Measurements from ENCODE around the gene IFT52.

Gene IFT52

DNA sequence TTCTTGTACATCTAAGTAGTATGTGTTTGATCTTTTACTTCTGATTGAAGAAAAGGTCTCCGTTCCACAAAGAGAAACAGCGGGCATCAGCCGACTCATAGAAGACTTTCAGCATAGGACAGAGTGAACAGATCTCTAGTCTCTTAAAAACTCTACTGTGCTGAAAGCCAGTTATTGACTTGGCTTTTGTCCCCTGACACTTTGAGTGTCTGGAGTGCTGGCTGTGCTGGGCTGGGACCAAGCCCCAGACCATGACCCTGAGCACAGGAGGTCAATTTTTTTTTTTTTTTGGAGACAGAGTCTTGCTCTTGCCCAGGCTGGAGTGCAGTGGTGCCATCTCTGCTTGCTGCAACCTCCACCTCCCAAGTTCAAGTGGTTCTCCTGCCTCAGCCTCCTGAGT is 104.0 kb downstream of the IFT52 start:
- no peak for DNase-seq

DNA sequence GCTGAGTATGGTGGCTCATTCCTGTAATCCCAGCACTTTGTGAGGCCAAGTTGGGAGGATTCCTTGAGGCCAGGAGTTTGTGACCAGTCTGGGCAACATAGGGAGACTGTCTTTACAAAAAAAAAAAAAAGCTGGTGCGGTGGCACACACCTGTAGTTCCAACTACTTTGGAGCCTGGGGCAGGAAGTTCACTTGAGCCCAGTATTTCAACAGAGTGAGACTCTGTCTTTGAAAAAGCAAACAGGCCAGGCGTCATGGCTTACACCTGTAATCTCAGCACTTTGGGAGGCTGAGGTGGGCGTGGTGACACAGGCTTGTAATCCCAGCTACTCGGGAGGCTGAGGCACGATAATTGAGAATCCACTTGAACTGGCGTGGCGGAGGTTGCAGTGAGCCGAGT is 104.8 kb downstream of the IFT52 start:
- DNase-seq, result no peak
